B cell (primary cell): ENCODE data around the gene CD6.

ENCODE experiments used
- EZH2 ChIP-seq: IDR thresholded peaks from 2 replicates; pipeline ENCODE4 v1.6.1; 2012; ENCODE audit warnings: borderline replicate concordance, low read depth, mild to moderate bottlenecking, moderate library complexity, low read length; ENCODE audit not compliant: insufficient read depth, poor library complexity, severe bottlenecking
- TF ChIP-seq, protein P1 (sequence below): fragments of 200-600 bp; IDR thresholded peaks from one replicate; pipeline ENCODE4 v1.8.0; 2022; ENCODE audit warnings: antibody characterized with exemption, mild to moderate bottlenecking

DNA sequence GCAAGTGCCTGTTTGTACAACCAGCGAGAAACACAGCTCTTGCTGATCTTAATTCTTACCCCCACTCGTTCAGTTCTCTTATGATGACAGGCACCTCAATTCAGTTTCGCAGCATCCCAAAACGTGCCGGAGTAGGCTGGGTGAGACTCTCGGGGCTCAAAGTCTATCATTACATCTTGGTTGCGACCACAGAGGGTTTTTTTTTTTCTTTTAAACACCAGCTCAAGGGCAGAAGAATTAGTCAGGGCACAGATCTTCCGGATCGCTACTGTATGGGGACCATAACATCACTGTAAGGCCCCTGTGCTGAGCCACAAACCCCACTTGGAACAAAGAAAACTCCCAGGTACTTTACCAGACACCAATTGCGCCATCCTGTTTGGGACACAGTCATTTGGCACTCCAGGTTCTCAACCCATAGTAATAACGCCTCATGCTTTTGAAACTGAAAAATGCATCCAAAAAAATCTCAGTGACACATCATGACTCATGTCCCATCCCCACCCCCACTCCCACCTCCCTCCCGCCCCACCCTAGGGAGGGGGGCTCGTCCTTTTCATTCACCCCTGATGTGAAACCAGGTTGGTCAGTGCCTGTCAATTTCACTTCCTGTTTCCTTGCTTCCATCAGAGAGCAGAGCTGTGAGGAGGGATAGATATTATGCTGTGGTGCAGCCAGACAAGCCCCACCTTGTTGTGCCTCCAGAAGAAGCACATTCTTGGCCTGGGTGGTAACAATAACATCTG, 89.8 kb downstream of the CD6 start:
- TF ChIP-seq, protein P1, sequence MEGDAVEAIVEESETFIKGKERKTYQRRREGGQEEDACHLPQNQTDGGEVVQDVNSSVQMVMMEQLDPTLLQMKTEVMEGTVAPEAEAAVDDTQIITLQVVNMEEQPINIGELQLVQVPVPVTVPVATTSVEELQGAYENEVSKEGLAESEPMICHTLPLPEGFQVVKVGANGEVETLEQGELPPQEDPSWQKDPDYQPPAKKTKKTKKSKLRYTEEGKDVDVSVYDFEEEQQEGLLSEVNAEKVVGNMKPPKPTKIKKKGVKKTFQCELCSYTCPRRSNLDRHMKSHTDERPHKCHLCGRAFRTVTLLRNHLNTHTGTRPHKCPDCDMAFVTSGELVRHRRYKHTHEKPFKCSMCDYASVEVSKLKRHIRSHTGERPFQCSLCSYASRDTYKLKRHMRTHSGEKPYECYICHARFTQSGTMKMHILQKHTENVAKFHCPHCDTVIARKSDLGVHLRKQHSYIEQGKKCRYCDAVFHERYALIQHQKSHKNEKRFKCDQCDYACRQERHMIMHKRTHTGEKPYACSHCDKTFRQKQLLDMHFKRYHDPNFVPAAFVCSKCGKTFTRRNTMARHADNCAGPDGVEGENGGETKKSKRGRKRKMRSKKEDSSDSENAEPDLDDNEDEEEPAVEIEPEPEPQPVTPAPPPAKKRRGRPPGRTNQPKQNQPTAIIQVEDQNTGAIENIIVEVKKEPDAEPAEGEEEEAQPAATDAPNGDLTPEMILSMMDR: no peak
- TF ChIP-seq EZH2: no peak
